Fibroblast of peridontal ligament (primary cell): ENCODE measurements around the gene TYSND1.
"Not testable (repeated sequence)": the region's sequence is repeated elsewhere in the genome, so short reads cannot be mapped to it uniquely, and the experiment has no call there.

ENCODE experiments used
- DNase-seq: peaks from one replicate; pipeline ENCODE4 v3.0.0-alpha.2; 2010; ENCODE audit errors: extremely low read depth

The TYSND1 gene

DNA sequence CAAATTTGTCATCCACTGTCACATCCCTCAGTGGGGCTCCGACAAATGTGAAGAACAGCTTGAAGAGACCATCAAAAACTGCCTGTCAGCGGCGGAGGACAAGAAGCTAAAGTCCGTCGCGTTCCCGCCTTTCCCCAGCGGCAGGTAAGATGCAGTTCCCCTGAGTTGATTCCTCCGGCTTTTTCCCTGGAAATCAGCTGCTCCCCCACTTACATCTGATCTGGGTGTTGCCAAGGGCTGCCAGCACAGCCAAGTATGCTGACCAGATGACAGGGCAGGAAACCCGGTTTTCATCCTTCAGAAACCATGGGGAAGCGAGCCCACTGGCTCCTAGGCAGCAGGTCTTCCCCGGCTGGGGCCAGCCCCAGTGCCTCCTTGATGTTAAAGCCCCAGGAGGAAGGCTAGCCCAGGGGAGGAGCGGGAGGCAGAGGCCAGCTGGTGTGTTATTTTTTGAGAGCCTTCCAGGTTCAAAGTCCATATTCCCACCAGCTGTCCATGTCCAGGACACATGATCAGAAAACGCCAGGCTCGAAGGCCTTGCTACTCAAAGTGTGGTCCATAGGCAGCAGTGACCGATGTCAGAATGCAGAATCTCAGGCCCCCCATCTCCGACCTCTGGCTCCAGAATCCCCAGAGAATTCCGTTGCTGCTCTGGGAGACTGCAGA lies 37.3 kb downstream of the TYSND1 start:
- no peak for DNase-seq

- no peak for DNase-seq
Measured at GRCh38 chr10:70106958-70107791, 39.3 kb downstream of the TYSND1 start.

DNA sequence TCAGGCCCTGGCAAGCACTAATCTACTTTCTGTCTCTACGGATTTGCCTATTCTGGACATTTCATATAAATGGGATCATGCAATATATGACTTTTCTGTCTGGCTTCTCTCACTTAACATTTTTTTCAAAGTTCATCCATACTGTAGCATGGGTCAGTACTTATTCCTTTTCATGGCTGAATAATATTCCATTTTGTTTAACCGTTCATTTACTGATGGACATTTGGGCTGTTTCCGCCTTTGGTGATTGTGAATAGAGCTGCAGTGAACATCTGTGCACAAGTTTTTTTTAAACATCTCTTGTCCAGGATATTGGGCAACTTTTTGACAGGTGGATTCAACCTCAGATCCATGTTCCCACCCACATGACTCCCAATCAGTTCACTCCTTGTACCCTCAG lies 44.8 kb downstream of the TYSND1 start:
- no peak for DNase-seq

DNA sequence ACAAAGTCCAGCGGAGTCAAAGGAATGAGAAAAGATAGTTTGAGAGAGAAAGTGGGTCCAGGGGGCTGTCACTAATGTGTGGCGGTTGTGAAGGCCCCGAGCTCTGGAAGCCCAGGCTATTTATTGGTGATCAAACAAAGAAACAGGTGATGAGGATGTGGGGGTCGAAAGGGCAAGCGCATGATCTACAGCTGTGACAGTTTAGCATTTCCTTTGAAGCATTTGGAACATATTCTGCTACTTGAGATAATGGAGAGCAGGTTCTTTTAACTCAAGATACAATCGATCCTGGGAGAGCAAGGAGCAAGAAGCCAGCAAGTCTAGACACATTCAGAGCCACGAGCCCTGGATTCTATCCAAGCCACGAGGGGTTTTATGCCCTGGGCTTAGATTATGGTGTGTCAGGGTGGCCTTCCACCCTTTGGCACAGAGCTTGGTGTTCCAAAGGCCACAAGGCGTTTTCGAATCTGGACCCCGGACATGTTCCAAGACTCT lies 45.4 kb downstream of the TYSND1 start:
- not testable (repeated sequence) for DNase-seq

- DNase-seq, result no peak
Measured at GRCh38 chr10:70098271-70098670, 48.2 kb downstream of the TYSND1 start.

DNA sequence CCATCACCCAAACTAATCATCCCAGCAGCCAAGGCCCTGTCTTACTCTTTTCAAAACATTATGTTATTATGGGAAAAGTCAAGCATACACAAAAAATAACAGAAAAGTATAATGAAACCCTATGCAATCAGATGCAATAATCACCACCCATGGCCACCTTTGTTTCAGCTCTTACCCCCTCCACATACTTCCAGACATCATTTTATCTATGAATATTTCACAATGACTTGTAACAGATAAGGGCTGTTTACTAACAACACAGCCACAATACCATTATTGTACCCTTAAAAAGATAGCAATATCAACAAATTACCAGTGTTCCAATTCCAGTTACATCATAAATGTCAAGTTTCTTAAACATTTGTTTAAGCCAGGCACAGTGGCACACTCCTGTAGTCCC lies 49.0 kb downstream of the TYSND1 start:
- DNase-seq, result no peak

- DNase-seq, result no peak
Measured at GRCh38 chr10:70096705-70097420, 49.6 kb downstream of the TYSND1 start.

- no peak for DNase-seq
Measured at GRCh38 chr10:70096016-70096704, 50.3 kb downstream of the TYSND1 start.

DNA sequence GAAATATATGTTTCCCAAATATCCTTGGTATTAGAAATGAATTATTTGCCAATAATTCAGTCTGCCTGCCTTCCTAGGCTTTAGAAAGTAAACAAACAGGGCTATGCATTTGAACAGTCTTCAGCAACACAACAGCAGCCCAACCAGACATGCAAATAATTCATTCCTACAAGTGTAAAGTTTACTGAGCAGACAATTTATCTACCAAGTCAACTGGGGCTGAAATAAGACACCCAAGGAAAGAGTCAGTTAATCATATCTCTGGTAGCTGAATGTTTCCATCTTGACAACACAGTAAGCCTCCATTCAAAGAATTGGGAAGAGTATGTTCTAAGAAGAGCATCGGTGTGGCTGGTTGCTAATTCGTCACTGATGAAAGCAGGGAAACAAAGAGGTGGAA lies 52.2 kb downstream of the TYSND1 start:
- DNase-seq, result no peak

DNA sequence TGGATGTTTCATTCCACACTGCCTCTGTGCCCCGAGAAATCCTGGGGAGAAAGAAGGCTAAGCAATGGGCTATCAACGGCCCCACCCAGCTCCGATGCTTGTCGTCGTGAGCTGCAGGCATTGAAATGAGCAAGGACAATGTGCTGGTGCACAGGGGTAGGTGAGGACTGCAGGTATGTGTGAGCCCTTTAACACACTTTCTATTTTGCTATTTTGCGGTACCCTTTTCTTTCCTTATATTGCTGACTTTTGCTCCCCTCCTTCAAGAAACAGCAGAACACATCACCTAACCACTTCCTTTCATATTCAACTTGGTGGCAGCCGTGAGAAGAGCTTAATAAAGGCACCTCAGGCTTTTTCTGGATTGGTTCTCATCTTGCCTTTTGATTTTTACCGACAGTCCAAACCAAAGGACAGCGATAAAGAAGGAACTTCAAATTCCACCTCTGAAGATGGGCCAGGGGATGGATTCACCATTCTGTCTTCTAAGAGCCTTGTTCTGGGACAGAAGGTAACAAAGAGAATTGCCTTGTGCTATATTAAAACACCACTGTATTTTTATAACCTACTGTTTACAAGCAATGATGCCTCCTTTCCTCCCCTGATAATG lies 53.1 kb downstream of the TYSND1 start:
- DNase-seq, result no peak

DNA sequence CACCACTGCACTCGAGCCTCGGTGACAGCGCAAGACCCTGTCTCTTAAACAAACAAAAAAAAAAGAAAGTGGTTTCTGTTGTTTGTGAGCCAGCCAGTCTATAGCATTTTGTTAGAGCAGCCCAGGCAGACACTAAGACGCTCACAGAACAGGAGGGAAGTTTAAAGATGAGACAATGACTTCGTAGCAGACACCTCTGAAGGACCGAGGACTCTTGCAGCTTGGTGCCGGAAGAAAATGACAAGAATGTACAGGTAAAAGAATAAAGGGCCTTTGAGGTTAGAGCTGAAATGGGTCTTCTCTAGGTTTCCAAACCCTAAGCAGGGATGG lies 54.1 kb downstream of the TYSND1 start:
- no peak for DNase-seq

GRCh38 chr10:70090951-70091350 lies 55.5 kb downstream of the TYSND1 start:
- DNase-seq, result no peak

- DNase-seq, result no peak
Measured at GRCh38 chr10:70090013-70090412, 56.5 kb downstream of the TYSND1 start.

- DNase-seq, result no peak
Measured at GRCh38 chr10:70088308-70088698, 58.2 kb downstream of the TYSND1 start.
